Stimulated activated CD4-positive, alpha-beta T cell treated with anti-CD3 and anti-CD28 coated beads, Interleukin-4, amount 100 ng/mL, for 24 hours (primary cell): Measurements from ENCODE around the gene PLLP.
A peak's percentile ranks its signal among the peaks of the same experiment; 100 is the strongest.

Experiments used
- DNase-seq: peaks from one replicate; pipeline ENCODE4 v3.0.0-alpha.2; 2020

PLLP gene, protein sequence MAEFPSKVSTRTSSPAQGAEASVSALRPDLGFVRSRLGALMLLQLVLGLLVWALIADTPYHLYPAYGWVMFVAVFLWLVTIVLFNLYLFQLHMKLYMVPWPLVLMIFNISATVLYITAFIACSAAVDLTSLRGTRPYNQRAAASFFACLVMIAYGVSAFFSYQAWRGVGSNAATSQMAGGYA

GRCh38 chr16:57284209-57284951 is at the start of gene PLLP:
TSS of gene PLLP (minus strand) at chr16:57284672. CDS start at chr16:57284540, 132 bp downstream.
- DNase-seq = peak; percentile 37

DNA sequence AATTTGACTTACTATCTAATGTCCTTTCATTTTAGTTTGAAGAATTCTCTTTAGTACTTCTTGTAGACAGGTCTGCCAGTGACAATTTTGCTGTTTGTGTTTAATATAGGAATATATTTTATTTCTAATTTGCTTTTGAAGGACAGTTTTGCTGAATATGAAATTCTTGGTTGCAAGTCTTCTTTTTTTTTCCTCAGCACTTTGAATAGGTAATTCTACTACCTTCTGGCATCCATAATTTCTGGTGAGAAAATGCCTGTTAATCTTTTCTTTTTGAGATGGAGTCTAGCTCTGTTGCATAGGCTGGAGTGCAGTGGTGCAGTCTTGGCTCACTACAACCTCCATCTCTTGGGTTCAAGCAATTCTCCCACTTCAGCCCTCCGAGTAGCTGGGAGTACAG is 48.9 kb upstream of the PLLP start:
- DNase-seq = no peak

DNA sequence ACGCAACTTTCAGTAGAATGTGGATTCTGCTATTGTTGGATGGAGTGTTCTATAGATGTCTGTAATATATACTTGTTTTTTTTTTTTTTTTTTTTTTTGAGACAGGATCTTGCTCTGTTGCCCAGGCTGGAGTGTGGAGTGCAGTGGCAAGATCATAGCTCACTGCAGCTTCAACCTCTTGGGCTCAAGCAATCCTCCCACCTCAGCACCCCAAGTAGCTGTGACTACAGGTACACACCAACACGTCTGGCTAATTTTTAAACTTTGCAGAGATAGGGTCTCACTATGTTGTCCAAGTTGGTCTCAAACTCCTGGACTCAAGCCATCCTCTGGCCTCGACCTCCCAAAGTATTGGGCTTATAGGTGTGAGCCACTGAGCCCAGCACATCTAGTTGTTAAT is 46.9 kb upstream of the PLLP start:
- no peak for DNase-seq

DNA sequence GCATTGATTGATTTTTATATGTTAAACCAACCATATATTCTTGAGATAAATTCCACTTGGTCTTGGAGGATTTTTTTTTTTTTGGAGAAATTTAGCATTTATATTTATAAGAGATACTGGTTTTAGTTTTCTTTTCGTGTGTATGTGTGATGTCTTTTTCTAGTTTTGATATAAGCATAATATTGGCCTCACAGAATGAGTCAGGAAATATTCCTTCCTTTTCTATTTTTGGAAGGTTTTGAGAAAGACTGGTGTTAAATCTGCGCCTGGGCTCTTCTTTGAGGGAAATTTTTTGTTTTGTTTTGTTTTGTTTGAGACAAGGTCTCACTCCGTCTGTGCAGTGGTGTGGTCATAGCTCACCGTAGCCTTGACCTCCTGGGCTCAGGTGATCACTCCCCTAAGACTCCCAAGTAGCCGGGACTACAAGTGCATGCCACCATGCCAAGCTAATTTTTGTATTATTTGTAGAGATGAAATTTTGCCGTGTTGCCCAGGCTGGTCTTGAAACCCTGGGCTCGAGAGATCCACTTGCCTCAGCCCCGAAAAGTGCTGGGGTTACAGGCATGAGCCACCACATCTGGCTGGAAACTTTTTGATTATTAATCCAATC is 45.4 kb upstream of the PLLP start:
- DNase-seq = no peak

- DNase-seq = no peak
Observed at GRCh38 chr16:57325458-57325857, 41.0 kb upstream of the PLLP start.

DNA sequence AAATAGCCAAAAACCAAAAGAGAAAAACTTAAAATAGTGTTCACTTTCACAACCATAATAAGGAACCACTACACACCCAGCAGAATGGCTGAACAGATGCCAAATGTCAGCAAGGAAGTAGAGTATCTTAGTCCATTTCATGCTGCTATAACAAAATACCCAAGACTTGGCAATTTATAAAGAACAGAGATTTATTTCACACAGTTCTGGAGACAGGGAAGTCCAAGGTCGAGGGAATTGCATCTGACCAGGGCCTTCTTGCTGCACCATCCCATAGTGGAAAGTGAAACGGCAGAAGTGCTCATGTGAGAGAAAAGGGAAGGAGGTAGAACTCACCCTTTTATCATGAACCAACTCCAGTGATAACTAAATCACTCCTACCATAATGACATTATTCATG is 40.3 kb upstream of the PLLP start:
- no peak for DNase-seq

GRCh38 chr16:57319646-57320045 is 35.2 kb upstream of the PLLP start:
- DNase-seq = no peak

DNA sequence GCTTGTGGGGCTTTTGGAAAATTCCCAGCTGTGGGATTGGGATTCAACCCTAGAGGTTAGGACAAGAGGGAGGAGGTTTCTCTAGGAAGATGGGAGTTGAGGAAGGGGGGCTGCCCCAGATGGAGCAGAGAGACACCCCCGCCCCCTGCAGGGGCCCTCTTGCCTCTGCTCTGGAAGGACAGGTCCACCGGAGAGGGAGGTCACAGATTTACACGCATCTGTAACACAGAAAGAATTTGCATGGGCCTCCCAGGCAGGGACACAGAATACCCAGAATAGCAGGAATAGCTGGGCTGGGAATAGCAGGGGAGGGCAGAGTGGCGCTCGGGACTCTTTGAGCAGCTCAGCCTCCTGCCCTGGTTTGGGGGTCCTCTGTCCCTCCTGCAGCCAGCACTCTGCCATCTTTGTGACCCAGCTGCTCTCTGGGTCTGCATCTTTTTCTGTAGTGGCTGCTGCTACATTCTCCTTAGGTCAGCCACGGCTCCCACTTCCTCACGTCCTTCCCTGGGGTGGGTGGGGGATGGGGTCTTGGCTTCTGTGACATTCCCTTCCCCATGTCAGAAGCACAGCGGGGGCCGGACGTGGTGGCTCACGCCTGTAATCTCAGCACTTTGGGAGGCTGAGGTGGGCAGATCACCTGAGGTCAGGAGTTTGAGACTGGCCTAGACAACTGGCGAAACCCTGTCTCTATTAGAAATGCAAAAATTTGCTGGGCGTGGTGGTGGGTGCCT is 33.9 kb upstream of the PLLP start:
- no peak for DNase-seq

DNA sequence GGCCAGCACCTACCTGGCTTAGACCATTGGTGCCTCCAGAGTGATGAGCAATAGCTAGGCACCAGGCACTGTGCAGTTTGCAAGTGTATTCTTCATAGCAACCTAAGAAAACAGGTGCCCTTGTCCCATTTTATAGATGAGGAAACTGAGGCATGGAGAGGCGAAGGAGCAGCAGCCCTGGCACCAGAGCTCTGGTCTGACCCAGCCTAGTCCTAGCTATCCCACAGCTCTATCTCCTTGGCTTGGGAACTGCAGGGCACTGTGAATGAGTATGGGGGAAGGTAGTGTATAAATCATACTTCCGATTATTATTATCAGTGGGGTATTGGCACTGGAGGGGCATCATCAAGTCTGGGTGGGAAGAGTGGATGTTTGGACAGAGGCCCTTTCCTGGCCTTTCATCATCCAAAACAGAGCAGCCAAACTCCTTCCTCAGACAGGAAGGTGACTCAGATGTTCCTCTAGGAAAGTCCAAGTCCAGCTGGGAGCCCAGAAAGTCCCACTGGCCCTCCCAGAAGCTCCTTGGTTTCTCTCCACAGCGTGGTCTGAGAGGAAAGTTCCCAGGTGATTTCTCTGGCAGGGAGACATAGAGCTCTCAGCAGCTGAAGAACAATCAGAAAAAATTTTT is 32.0 kb upstream of the PLLP start:
- DNase-seq = no peak

GRCh38 chr16:57315416-57315815 is 30.9 kb upstream of the PLLP start:
- DNase-seq = no peak

- DNase-seq = no peak
Observed at GRCh38 chr16:57314161-57314785, 29.8 kb upstream of the PLLP start.

DNA sequence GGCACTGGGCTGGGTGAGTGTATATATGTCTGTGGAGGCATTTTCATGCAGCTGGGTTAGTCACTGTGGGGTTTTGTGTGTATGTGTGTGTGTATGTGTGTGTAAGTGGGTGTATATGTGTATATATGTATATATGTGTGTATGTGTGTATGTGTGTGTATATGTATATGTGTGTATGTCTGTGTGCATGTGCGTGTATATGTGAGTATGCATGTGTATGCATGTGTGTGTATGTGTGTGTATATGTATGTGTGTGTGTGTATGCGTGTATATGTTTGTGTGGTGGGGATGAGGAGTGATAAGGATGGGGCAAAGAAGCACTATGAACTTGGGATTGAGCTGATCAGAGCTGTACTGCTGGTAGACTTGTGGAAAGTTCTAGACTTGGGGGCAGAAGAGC is 29.0 kb upstream of the PLLP start:
- no peak for DNase-seq

DNA sequence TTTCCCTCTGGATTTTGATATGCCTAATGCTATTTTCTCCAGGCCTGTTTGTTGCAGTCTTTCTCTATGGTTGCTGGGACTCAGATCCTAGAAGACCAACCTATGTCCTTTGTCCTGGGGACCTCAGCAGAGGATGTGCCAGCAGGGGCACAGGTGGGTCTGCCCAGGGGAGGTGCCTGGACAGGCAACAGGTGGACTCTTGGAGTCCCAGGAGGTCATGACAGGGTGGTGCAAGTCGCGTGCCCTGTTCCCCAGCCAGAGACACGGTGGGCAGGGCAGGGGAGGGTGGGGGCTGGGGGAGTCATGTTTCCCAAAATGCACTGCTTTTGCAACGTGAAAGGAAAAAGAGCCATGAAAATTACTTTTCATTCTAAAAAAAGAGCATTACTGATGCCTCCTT is 26.3 kb upstream of the PLLP start:
- no peak for DNase-seq

GRCh38 chr16:57308041-57308440 is 23.6 kb upstream of the PLLP start:
- DNase-seq = no peak

GRCh38 chr16:57307365-57307764 is 22.9 kb upstream of the PLLP start:
- DNase-seq = no peak

DNA sequence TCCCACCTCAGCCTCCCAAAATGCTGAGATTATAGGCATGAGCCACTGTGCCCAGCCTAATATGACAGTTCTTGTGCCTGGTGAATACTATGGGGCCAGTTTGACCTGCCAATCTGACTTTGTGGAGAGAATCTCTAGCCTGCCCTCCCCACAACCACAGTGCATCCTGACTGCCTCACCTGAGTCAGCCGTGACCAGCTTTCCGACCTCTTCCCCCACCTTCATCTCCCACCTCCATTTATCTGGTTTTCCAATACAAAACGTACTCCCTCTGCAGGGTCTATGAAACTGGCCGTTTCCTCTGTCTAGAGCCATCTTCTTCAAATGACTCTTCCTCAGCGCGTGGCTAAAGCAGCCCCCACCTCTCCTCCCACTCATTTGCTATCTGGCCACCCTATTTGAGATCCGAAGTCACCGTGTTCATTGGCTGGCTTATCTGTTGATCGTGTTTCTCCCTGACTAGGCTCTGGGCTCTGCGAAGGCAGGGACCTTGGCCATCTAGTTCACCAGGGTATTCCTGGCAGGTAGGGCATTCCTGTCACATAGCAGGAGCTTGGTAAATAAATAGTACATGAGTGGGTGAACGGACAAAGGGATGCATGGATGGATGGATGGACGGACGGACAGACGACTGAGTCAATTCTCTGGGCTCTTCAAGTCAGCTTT is 22.3 kb upstream of the PLLP start:
- DNase-seq = no peak

DNA sequence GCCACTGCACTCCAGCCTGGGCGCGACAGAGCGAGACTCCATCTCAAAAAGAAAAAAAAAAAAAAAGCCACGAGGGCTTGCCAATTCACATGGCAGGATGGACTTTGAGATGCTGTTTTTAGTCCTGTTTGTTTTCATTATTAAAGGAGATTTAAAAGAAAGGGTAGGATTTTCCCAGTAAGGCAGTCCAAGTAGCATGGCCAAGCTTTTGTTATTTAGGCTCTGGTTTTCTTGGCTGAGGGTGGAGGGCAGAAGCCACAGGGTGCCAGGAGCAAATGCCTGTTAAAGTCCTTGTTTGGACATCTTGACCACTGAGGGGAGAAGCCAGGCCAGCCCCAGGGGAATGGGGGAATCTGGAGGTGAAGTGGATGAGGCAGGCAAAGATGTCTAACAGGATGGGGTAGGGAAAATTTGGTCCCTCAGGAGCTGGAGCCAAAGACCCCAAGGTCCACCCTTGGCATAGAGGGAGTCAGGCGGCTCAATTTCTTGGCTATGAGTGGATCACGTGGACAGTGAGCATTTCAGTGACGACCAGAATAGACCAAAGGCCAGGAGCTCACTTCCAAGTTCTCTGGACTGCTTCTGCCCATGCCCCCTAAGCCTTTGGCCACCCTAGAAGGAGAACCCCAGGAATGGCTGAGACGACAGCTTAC is 20.8 kb upstream of the PLLP start:
- DNase-seq = no peak

DNA sequence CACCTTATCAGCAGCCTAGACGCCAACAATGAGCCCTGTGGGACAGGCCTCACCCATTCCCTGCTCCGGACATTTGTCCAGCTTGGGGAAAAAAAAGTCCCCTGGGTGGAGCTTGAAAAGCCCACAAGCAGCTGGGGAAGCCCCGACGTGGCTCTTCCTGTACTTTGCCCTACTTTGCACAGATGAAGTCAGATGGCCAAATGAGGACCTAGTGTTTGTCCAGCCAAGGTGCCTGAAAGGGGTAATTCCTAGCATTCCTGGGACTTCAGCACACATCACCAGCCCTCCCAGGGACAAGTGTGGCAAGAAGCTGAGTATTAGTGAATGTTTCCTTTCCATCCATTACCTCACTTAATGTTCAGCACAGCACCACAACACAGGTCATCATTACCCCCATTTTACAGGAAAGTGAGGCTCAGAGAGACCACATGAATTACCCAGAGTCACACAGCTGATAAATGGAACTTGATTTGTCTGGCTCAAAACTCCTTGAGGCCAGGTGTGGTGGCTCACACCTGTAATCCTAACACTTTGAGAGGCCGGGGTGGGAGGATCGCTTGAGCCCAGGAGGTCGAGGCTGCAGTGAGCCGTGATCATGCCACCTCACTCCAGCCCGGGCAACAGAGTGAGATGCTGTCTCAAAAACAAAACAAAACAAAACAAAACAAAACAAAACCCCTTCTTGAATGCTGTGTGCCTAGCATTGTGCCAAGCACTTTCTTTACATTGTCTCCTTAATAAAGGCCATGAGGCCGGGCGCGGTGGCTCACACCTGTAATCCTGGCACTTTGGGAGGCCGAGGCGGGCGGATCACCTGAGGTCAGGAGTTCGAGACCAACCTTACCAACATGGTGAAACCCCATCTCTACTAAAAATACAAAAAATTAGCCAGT is 19.9 kb upstream of the PLLP start:
- no peak for DNase-seq

DNA sequence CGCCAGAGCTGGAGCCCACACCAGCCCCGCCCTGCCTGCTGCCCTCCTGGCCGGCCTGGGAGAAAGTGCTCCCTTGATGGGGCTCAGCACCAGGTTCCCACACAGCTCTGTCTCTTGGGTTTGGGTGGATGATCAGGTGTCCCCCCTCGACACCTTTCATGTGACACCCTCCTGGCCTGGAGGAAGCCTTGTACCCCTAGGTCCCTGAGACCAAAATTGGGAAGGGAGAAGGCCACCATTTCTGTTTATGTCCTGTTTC is 19.4 kb upstream of the PLLP start:
- DNase-seq = no peak

DNA sequence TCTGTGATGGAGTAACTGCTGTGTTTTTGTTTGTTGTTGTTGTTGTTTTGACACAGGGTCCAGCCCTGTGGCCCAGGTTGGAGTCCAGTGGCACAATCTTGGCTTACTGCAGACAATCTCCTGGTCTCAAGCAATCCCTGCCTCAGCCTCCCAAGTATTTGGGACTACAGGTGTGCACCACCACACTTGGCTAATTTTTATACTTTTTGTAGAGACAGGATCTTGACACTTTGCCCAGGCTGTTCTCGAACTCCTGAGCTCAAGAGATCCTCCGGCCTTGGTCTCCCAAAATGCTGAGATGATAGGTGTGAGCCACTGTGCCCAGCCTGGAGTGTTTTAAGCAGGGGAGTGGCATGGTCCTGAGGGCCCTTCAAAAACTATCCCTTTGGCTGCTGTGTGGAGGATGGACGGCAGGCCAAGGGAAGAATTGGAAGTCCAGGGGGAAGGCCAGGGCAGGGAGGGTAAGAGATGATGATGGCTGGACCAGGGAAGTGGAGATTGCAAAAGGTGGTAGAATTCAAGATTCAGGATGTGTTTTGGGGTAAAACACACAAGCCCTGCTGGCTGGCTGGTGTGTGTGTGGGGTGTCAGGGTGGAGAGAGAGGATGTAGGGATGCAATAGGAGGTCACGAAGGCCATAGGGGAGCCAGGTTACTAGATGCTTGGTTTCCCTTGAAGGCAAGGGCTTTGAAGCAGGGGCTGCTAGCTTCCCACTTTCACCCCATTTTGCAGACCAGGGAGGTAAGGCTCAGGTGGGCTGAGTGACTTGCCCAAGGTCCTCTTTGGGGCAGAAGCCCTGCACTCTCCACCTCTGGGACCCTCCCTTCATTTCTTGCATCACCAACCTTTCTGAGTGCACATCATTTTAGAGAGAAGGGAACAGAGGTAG is 18.8 kb upstream of the PLLP start:
- no peak for DNase-seq
